Jurkat, Clone E6-1 (cell line): Measurements from ENCODE around the gene C5orf15. TPM values are rescaled to one million over a fixed set of nuclear protein-coding genes. Genes with fewer than 3 reads are reported as not detected.

ENCODE experiments used
- DNase-seq: peaks from one replicate; pipeline ENCODE4 v3.0.0-alpha.2; 2011; ENCODE audit warnings: low read depth, low spot score
- H3K4me3 ChIP-seq: 2 replicates; pipeline ENCODE4 v1.5.1; 2011; ENCODE audit warnings: mild to moderate bottlenecking, low read length, control low read depth, moderate library complexity
- polyA plus RNA-seq: library from polyadenylated mRNA; unstranded; fragments of >200 nt; gene quantifications from one replicate; pipeline ENCODE4 v1.2.1, GENCODE V29; 2012; ENCODE audit warnings: missing spikeins; ENCODE audit not compliant: insufficient read length, insufficient read depth

C5orf15 gene
- 33.2 TPM for polyA plus RNA-seq

- H3K4me3 ChIP-seq: peak within 1 kb of the TSS; percentile 96
- DNase-seq: peak; percentile 95
These were observed at the start of gene C5orf15 for GRCh38 chr5:133968204-133968980. TSS of gene C5orf15 (minus strand) at chr5:133968625. CDS start at chr5:133968584, 41 bp downstream.

DNA sequence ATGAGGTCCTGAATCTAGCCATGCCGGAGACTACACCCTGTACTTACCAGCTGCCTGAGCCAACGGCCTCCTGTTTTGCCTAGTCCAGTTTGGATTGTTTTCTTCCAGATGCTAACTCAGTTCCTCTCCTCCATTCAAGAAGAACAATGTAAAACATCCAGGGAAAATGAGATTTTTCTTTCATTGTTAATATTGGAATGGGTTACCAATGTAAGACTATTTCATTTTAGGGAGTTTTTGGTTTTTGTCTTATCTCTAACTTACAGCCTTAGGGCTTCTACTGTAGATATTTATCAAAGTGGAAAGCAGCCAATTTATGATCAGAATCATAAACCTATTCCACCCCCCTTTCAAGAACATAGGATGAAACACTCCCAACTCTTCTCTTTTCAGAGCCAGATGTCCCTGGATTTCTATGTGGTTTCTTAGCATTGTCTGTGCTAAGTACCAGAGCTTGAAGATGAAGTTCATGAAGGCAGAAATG lies 39.9 kb upstream of the C5orf15 start:
- no peak for DNase-seq
- H3K4me3 ChIP-seq: no peak overlapping the region

GRCh38 chr5:134007581-134008265 lies 39.3 kb upstream of the C5orf15 start:
- DNase-seq: no peak
- no peak overlapping the region for H3K4me3 ChIP-seq

- DNase-seq: no peak
- H3K4me3 ChIP-seq: peak overlapping the region; percentile 94; the same call in 1 of the 2 replicates
These were observed 37.7 kb upstream of the C5orf15 start for GRCh38 chr5:134006115-134006514.

DNA sequence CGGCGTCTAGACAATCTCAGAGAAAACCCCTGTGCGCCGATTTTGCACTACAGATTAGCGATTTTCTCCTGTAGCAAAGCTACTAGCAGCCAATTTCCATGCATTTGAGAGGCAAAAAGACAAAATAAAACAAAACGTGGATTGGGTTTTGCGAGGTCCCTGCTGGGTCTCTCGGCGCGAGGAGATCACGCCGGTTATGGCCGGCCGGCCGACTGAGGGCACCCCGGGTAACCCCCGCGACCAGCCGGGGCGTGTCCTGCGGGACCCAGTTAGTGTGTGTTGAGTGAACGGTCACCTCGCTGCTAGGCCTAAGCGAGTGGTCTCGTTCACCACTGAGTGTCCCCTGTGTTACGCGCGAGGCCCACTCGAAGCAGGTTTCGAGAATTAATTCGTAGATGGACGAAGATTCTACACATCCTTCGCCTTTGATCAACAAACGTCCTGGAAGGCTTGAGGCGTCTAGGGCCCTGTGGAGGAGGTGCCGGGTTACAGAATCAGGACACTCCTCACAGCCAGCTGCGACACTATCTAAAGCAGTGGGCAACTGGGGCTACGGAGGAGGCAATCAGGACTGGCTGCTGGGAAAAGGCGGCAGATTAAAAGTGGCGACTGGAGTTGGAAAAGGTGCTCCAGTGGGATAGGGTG lies 37.1 kb upstream of the C5orf15 start:
- peak overlapping the region; percentile 94 for H3K4me3 ChIP-seq
- no peak for DNase-seq

DNA sequence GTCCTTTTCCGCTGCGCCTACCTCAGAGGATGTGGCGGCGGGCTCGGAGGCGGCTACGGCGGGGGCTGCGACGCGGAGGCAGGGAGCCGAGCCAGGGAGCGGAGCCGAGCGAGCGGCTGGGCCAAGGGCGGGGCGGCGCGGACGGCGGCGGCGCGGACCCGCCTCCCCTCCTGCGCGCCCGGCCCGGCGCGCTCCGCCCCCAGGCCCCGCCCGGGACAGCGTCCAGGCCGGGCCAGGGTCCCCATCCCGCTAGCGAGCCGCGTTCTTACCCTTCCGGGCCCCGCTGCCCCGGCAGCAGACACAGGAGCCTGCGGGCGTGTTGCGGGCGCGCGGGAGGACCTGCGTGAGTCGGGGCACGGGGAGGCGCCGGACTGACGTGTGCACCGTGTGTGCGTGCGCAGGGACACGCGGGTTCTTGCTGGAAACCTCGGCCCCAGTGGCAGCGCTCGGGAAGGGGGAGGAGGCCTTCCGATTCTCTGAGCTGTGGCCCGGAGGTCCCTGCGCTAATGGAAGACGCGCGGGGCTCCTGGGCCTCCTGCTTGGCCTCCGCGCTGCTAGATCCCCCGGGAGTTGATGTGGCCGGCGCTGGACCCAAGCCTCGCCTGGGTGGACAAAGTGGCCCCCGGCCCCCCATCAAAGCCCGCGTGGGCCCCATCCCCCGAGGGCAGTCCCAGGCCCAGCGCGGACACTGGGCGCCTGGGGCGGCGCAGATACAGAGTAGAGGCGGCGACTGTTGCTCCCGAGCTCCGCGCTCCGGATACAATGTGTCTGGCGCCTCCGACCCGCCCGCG lies 36.4 kb upstream of the C5orf15 start, which contains the start of gene VDAC1:
TSS of gene VDAC1 (minus strand) at position 350 of the 791 bp plus-strand sequence. CDS start 11,963 bp downstream, outside the sequence.
- peak; percentile 64 for DNase-seq
- H3K4me3 ChIP-seq: peak within 1 kb of the TSS; percentile 94

DNA sequence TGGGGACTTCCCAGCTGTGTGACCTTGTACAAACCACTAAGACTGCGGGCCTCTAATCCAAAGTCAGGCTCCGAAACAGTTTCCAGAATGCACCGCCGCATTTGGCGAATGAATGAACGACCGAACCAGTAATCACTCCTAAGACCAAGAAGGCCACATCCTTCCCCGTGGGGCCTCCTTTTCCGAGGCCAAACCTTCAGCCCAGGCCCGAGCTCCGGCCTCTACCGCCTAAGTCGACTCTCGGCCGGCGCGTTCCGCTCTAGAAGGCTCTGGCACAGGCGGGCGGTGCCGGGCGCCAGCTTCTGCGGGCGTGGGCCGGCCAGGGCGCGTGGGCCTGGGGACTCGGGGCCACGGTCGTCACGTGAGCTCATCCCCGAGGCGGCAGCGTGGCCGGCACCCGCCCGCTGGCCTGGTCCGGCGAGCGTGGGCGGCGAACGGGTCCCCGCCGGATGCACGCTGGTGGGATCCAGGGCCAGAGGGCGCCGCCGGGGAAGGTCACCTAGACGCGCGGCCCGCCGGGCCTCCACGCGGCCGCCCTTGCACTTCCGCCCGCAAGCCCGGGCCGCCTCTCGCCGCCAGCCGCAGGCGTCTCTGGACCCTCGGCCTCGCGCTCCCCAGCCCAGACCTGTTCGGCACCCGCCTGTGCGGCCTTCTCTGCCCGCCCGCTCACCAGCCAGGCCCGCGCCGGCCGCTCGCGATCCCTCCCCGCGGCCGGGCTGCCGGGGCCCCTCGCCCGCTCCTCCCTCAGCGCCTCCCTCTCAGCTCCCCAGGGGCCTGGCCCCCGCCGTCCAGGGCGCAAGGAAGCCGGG lies 35.6 kb upstream of the C5orf15 start:
- H3K4me3 ChIP-seq: peak overlapping the region; percentile 94
- DNase-seq: no peak

DNA sequence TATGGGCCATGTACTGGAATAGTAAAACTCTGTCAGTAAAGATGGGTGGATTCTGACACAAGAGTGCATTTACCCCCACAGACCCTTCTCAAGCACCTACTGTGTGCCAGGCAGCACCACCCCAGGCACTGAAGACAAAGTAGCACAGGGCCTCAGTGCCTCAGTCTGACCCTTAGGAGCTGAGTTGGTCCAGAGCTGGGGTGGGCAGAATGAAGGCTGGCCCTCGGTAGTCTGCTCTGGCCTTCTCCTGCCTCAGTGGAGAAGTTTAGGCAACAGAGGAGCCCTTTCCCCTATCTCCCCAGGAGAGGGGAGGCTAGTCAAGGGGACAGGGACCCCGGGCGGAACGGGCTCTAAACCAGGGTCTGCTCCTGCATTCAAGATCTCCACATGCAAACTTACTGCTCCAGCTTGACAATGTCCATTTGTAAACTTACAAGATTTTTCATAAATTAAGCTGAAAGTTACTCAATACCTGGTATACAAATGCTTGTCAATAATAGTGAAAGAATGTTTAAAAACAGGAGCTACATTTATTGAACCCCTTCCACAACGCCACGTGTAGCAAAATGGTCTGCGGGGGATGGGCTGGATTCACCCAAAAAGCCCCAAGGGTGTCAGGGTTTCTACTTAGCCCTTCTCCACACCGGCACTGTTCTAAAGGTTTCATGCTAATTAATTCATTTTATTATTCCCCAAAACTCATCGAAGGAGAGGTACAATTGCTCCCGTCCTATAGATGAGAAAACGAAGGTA lies 34.8 kb upstream of the C5orf15 start:
- DNase-seq: no peak
- peak overlapping the region; percentile 94 for H3K4me3 ChIP-seq

GRCh38 chr5:134001938-134002731 lies 33.7 kb upstream of the C5orf15 start:
- no peak for DNase-seq
- H3K4me3 ChIP-seq: no peak overlapping the region

GRCh38 chr5:134000696-134001453 lies 32.5 kb upstream of the C5orf15 start:
- DNase-seq: no peak
- H3K4me3 ChIP-seq: no peak overlapping the region

DNA sequence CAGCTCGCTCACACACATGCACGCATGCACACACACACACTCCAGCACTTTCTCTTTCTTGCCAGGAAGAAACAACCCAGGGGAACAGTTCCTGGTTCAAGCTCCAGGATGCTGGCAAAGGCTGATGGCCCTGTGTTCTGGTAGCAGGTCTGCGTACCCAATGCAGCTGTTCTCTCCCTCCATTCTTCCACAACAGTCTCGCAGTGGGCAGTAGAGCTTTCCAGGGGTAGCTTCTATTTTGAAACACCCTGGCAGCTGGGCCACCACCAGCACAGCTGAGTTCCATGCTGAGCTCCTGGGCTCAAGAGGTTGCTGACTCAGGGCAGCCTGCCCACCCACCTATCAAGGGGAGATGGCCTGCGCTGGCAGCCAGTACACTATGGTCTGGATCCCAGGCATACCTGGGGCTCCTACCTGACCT lies 31.7 kb upstream of the C5orf15 start:
- no peak overlapping the region for H3K4me3 ChIP-seq
- DNase-seq: no peak

DNA sequence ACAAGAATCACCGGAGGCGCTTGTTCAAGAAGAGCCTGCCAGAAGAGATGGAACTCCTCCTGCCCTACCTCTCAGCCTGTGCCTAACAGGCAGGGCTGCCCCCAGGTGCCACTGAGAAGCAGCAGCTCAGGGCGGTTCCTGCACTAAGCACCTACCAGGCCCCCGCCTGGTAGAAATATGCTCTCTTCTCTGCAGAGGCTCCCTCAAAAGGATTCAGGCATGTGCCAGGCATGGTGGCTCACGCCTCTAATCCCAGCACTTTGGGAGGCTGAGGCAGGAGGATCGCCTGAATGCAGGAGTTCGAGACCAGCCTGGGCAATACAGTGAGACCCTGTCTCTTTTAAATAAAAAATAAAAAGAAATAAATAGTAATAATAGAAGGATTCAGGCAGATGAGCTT lies 30.4 kb upstream of the C5orf15 start:
- no peak for DNase-seq
- no peak overlapping the region for H3K4me3 ChIP-seq

GRCh38 chr5:133998042-133998441 lies 29.6 kb upstream of the C5orf15 start:
- H3K4me3 ChIP-seq: no peak overlapping the region
- DNase-seq: no peak

- no peak overlapping the region for H3K4me3 ChIP-seq
- no peak for DNase-seq
These were observed 28.3 kb upstream of the C5orf15 start for GRCh38 chr5:133996683-133997252.

- DNase-seq: no peak
- H3K4me3 ChIP-seq: no peak overlapping the region
These were observed 27.6 kb upstream of the C5orf15 start for GRCh38 chr5:133995883-133996563.
